GM12878 (cell line): ENCODE results near the gene CYP1A2. TPM values are rescaled to one million over a fixed set of nuclear protein-coding genes. Genes with fewer than 3 reads are reported as not detected.

Source experiments
- ATAC-seq: fragments of 200-7000 bp; cut with Tn5 transposase; 3 replicates; pipeline ENCODE4 v1.9.1; 2020; ENCODE audit warnings: mild to moderate bottlenecking, moderate library complexity
- BruUV-seq: library from RNA; stranded (reverse); fragments of 400-500 nt; replicated peaks from 2 replicates; lab custom pipeline; 2021; lab: Mats Ljungman, UMichigan
- CTCF ChIA-PET: fragments of 300-600 bp; sonication (Branson Sonifier 250); formaldehyde crosslinking; extraction: SDS; loops from one replicate; lab custom pipeline; 2021; ENCODE audit warnings: inconsistent platforms; lab: Yijun Ruan, JAX
- POLR2A ChIA-PET: fragments of 350-600 bp; formaldehyde crosslinking; extraction: SDS; loops from one replicate; lab custom pipeline; 2021; ENCODE audit warnings: inconsistent platforms; lab: Charles Lee
- RAD21 ChIA-PET: fragments of 300-600 bp; sonication (Branson Sonifier 250); formaldehyde crosslinking; loops from one replicate; lab custom pipeline; 2023; ENCODE audit warnings: antibody characterized with exemption; ENCODE audit not compliant: unreplicated experiment; lab: Charles Lee
- SMC1A ChIA-PET: fragments of 300-600 bp; sonication (Branson Sonifier 250); formaldehyde crosslinking; loops from one replicate; lab custom pipeline; 2023; ENCODE audit not compliant: unreplicated experiment, uncharacterized antibody; lab: Charles Lee
- DNase-seq: peaks from one replicate; pipeline ENCODE4 v3.0.0-alpha.2; 2011; ENCODE audit warnings: low read depth, low spot score
- FAIRE-seq: peaks from 3 replicates; lab custom pipeline; 2011; peaks lifted over from hg19 to GRCh38; lab: Jason Lieb, UNC
- H2AFZ ChIP-seq: 2 replicates; pipeline ENCODE4 v1.6.0; 2011; ENCODE audit warnings: low read depth, low read length, control low read depth; ENCODE audit not compliant: control insufficient read depth
- H3K27ac ChIP-seq: 2 replicates; pipeline ENCODE4 v1.5.1; 2011; ENCODE audit warnings: control low read depth; ENCODE audit not compliant: control insufficient read depth, insufficient read depth
- H3K27me3 ChIP-seq, 2 experiments: replicated peaks in 1 of 2; 2 replicates each; pipeline versions ENCODE4 v1.6.0 to v1.6.1; 2011; ENCODE audit warnings: low read length in 1 of 2; ENCODE audit not compliant: control insufficient read depth in 2 of 2, insufficient read depth in 2 of 2
- H3K36me3 ChIP-seq, 2 experiments: 2 replicates each; pipeline ENCODE4 v1.5.1; 2011; ENCODE audit warnings: low read length in 1 of 2; ENCODE audit not compliant: control insufficient read depth in 2 of 2, insufficient read depth in 2 of 2
- H3K4me1 ChIP-seq: 2 replicates; pipeline ENCODE4 v1.6.1; 2011; ENCODE audit warnings: mild to moderate bottlenecking, low read length, moderate library complexity, mixed read lengths; ENCODE audit not compliant: control insufficient read depth, insufficient read depth
- H3K4me2 ChIP-seq: 2 replicates; pipeline ENCODE4 v1.6.0; 2011; ENCODE audit warnings: control low read depth; ENCODE audit not compliant: control insufficient read depth, insufficient read depth
- H3K4me3 ChIP-seq: fragments of 200-600 bp; sonication (generic); 2 replicates; pipeline ENCODE4 v1.5.1; 2016
- H3K79me2 ChIP-seq: 2 replicates; pipeline ENCODE4 v1.6.0; 2011; ENCODE audit warnings: low read length; ENCODE audit not compliant: control insufficient read depth, insufficient read depth
- H3K9ac ChIP-seq: 2 replicates; pipeline ENCODE4 v1.8.0; 2011; ENCODE audit warnings: low read length, control low read depth, mixed read lengths; ENCODE audit not compliant: control insufficient read depth, insufficient read depth
- H3K9me3 ChIP-seq: replicated peaks from 3 replicates; pipeline ENCODE4 v1.5.1; 2011; ENCODE audit warnings: mild to moderate bottlenecking, low read length; ENCODE audit not compliant: control insufficient read depth, insufficient read depth
- H4K20me1 ChIP-seq: 2 replicates; pipeline ENCODE4 v1.6.0; 2011; ENCODE audit not compliant: control insufficient read depth, insufficient read depth
- BCL11A ChIP-seq: IDR thresholded peaks from 2 replicates; pipeline ENCODE4 v1.6.1; 2011; ENCODE audit warnings: low read depth, low read length
- CBX5 ChIP-seq: sonication (generic); IDR thresholded peaks from 2 replicates; pipeline ENCODE4 v1.6.1; 2016; ENCODE audit warnings: low read depth, moderate library complexity, mild to moderate bottlenecking, inconsistent platforms
- CREB1 ChIP-seq: IDR thresholded peaks from 2 replicates; pipeline ENCODE4 v1.6.1; 2012; ENCODE audit warnings: low read depth, mild to moderate bottlenecking, inconsistent platforms
- EP300 ChIP-seq, 2 experiments: fragments of 150-350 bp in 1 of 2; IDR thresholded peaks; 2 replicates each; pipeline ENCODE4 v1.6.1; 2011 to 2012; ENCODE audit warnings: low read depth in 2 of 2, low read length in 2 of 2, borderline replicate concordance in 1 of 2, improper control_type of control experiment in 1 of 2, inconsistent platforms in 1 of 2; ENCODE audit not compliant: control insufficient read depth in 1 of 2
- KDM1A ChIP-seq: fragments of 200-600 bp; sonication (generic); IDR thresholded peaks from 2 replicates; pipeline ENCODE4 v1.6.1; 2016; ENCODE audit warnings: borderline replicate concordance
- MLLT1 ChIP-seq: fragments of 450-650 bp; IDR thresholded peaks from 2 replicates; pipeline ENCODE4 v1.6.1; 2016; ENCODE audit warnings: mild to moderate bottlenecking
- NBN ChIP-seq: fragments of 450-650 bp; IDR thresholded peaks from 2 replicates; pipeline ENCODE4 v1.6.1; 2016
- NR2C1 ChIP-seq: fragments of 450-650 bp; IDR thresholded peaks from 2 replicates; pipeline ENCODE4 v1.6.1; 2017; ENCODE audit warnings: antibody characterized with exemption, mild to moderate bottlenecking, moderate library complexity
- SIX5 ChIP-seq: IDR thresholded peaks from 2 replicates; pipeline ENCODE4 v1.6.1; 2011; ENCODE audit warnings: mild to moderate bottlenecking, low read depth, low read length, moderate library complexity; ENCODE audit not compliant: severe bottlenecking
- SMAD1 ChIP-seq: fragments of 450-650 bp; IDR thresholded peaks from 2 replicates; pipeline ENCODE4 v1.6.1; 2018; ENCODE audit warnings: mild to moderate bottlenecking, low read depth; ENCODE audit not compliant: partially characterized antibody
- SPI1 ChIP-seq: IDR thresholded peaks from 2 replicates; pipeline ENCODE4 v1.6.1; 2011; ENCODE audit warnings: low read depth, mild to moderate bottlenecking, low read length, moderate library complexity, borderline replicate concordance; ENCODE audit not compliant: insufficient read depth
- STAT3 ChIP-seq: IDR thresholded peaks from 2 replicates; pipeline ENCODE4 v1.6.1; 2011; ENCODE audit warnings: low read depth, low read length, improper control_type of control experiment
- TAF1 ChIP-seq: IDR thresholded peaks from 2 replicates; pipeline ENCODE4 v1.6.1; 2011; ENCODE audit warnings: mild to moderate bottlenecking, low read depth, low read length, borderline replicate concordance
- WRNIP1 ChIP-seq: IDR thresholded peaks from 2 replicates; pipeline ENCODE4 v1.6.1; 2011; ENCODE audit warnings: low read depth, low read length, improper control_type of control experiment, borderline replicate concordance
- ZBED1 ChIP-seq: IDR thresholded peaks from 2 replicates; pipeline ENCODE4 v1.6.1; 2016; ENCODE audit warnings: borderline replicate concordance
- ZNF622 ChIP-seq: fragments of 450-650 bp; IDR thresholded peaks from 2 replicates; pipeline ENCODE4 v1.6.1; 2017; ENCODE audit warnings: mild to moderate bottlenecking, inconsistent platforms
- ZZZ3 ChIP-seq: IDR thresholded peaks from 2 replicates; pipeline ENCODE4 v1.6.1; 2011; ENCODE audit warnings: low read depth; ENCODE audit not compliant: control insufficient read depth, insufficient read length
- WGBS: methylation state at CpG from one replicate; pipeline ENCODE4 v1.1.6; 2016; ENCODE audit warnings: low lambda C conversion rate; ENCODE audit not compliant: insufficient replicate concordance, insufficient coverage; ENCODE audit errors: missing lambda C conversion rate; 5-methylcytosine and 5-hydroxymethylcytosine counted together
- in situ Hi-C: fragments of 300-500 bp; cut with MboI; formaldehyde crosslinking; loops from 9 replicates; pipeline ENCODE4 v1.14.3; 2018; ENCODE audit warnings: mixed read lengths
- intact Hi-C: fragments of 100-400 bp; cut with micrococcal nuclease; formaldehyde crosslinking; loops from one replicate; pipeline ENCODE4 v1.14.2; 2022; ENCODE audit not compliant: unreplicated experiment
- polyA plus RNA-seq, 11 experiments: library from polyadenylated mRNA; depleted of rRNA in 4 of 11; unstranded in 6 of 11; stranded (reverse) in 5 of 11; fragments of >200 nt; fragmentation: Nextera tagmentation in 4 of 11; fragmentation: Illumina TruSeq in 1 of 11; extraction: Ambion mirVana in 4 of 11; extraction: Trizol in 1 of 11; gene quantifications; 1 replicate in 1 of 11; 2 replicates in 10 of 11; pipeline versions ENCODE4 v1.2.1 to v1.2.3, GENCODE V29; 2011 to 2016; ENCODE audit warnings: inconsistent platforms in 2 of 11, missing spikeins in 2 of 11, low read depth in 1 of 11
- total RNA-seq, 4 experiments: library from RNA; depleted of rRNA in 3 of 4; stranded (reverse); fragments of >200 nt in 3 of 4; fragmentation: Illumina TruSeq in 1 of 4; extraction: Trizol in 1 of 4; gene quantifications; 2 replicates each; pipeline versions ENCODE4 v1.2.1 to v1.2.3, GENCODE V29; 2013 to 2021
- TF ChIP-seq, protein P1 (sequence below): fragments of 450-650 bp; IDR thresholded peaks from 2 replicates; pipeline ENCODE4 v1.6.1; 2016; ENCODE audit warnings: mild to moderate bottlenecking

Gene CYP1A2
- total and polyA plus RNA-seq, 10 of the 15 experiments (the other 5 are each of a cell fraction or from before 2014, with no cell fraction given), result 0.03 to 0.09 (median 0.05) TPM; not detected in 7

DNA sequence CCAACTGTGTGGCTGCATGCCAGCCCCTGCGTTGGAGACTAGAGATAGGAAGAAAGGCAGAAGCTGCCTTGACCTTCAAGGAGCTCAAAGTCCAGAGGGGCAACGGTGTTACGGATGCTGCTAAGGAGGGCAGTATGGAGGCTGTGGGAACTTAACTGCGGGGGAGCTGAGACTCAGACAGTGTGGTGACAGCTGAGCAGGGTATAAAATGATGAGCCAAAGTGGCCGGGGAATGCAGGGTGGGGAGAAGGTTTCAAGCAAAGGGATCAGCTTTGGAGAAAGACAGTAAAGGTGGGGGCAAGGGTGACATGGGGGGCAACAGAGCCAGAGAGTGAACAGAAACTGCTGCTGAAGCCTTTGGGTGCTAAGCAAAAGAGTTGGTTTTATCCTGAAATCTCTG, 6.2 kb upstream of the CYP1A2 start:
- Histone ChIP-seq H3K36me3 (no peaks in the 10 kb centered on the region), H3K4me2 (no peak overlapping the region), H2AFZ (no peak overlapping the region), H3K4me1 (no peaks in the 10 kb centered on the region), H3K79me2 (no peaks in the 10 kb centered on the region), H3K4me3 (no peak overlapping the region), H3K27ac (no peak overlapping the region), H3K27me3 (no peaks in the 10 kb centered on the region), H3K9me3 (no peaks in the 10 kb centered on the region; the same call in 1 of the 3 replicates), H4K20me1 (no peaks in the 10 kb centered on the region), H3K9ac (no peak overlapping the region)
- intact Hi-C loops, result no loop called here
- ATAC-seq (no peak), FAIRE-seq (no peak), DNase-seq (no peak)
- CTCF ChIA-PET, result no interaction called here
- BruUV-seq, result no TSS peak
- POLR2A ChIA-PET, result interaction anchor here (0.7 kb wide), 1 partner anchor 199 kb away, joined by 4 read pairs; no protein-coding TSS in a partner anchor
- TF ChIP-seq CBX5 (no peak), MLLT1 (no peak), NBN (no peak), CREB1 (no peak), TAF1 (no peak), NR2C1 (no peak), WRNIP1 (no peak), KDM1A (no peak), ZNF622 (no peak), STAT3 (no peak), SIX5 (no peak), ZBED1 (no peak), ZZZ3 (no peak), SMAD1 (no peak), BCL11A (no peak), SPI1 (no peak), EP300 (IDR thresholded peaks at IDR 0.05; ENCODE audit: borderline replicate concordance in 1 of 2, control insufficient read depth in 1 of 2, low read depth in 2 of 2, low read length in 2 of 2) (no peak)
- TF ChIP-seq, protein P1, sequence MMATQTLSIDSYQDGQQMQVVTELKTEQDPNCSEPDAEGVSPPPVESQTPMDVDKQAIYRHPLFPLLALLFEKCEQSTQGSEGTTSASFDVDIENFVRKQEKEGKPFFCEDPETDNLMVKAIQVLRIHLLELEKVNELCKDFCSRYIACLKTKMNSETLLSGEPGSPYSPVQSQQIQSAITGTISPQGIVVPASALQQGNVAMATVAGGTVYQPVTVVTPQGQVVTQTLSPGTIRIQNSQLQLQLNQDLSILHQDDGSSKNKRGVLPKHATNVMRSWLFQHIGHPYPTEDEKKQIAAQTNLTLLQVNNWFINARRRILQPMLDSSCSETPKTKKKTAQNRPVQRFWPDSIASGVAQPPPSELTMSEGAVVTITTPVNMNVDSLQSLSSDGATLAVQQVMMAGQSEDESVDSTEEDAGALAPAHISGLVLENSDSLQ, result no peak
- 62% methylated on average over 5 of the region's 5 CpGs for WGBS
- in situ Hi-C loops, result no loop called here
- RAD21 ChIA-PET, result no interaction called here
- SMC1A ChIA-PET, result interaction anchor here (0.6 kb wide), 1 partner anchor 28 kb away, joined by 3 read pairs; no protein-coding TSS in a partner anchor
